ENCODE results near the gene AP5S1. TPM values are rescaled to one million over a fixed set of nuclear protein-coding genes. Genes with fewer than 3 reads are reported as not detected.

Gene AP5S1
- total and polyA plus RNA-seq, 2 of the 13 experiments (the other 11 are each of a cell fraction or from before 2014, with no cell fraction given): 7.9 to 23.2 TPM

DNA sequence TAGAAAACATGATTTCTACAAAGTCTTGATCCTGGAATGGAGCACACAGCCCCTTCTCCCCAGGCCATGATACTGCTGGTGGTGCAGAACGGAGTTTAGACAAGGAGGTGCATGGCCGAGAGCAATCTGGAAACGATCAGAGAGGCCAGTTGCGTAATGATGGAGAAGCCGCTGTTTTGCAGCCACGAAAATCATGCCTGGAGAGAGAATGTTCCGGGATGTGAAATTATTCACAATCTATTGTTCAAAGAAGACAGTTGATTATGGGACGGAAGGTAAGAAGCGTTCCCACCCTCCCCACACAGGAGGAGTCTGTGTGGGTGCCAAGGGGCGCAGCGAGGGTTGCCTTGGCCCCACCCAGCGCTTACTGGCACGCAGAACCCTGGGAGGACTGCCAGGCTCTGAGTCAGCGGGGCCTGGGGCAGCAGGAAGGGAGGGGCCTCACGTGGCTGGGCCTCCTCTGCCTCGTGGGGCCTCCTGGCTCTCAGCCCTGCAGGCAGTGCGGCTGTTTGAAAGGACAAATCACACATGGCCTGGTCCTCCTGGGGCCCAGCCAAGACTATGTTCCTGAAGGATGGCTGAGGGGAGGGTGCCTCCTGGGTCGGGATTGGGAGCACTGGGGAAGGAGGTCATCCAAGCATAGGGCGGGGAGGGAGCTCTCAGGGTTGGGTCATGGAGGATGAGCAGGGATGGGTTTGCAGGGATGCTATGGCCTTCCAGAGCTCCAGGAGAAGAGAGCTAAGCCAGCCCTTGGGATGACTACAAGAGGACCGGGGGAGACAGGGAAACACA lies 8.7 kb upstream of the AP5S1 start (continued):
- TF ChIP-seq ZNF432 (CRISPR knock-in tag; IDR thresholded peaks at IDR 0.05; ENCODE audit: borderline replicate concordance) (no peak), PITX1 (CRISPR knock-in tag; IDR thresholded peaks at IDR 0.05) (peak; percentile 84), RXRB (CRISPR knock-in tag; IDR thresholded peaks at IDR 0.05; ENCODE audit: borderline replicate concordance) (peak; percentile 87), THYN1 (CRISPR knock-in tag; IDR thresholded peaks at IDR 0.05; ENCODE audit: borderline replicate concordance, low read depth) (peak; percentile 82; the same call in 1 of the 2 replicates), KLF6 (CRISPR knock-in tag; IDR thresholded peaks at IDR 0.05) (peak; percentile 99), RNF2 (conservative IDR thresholded peaks at IDR 0.05; ENCODE audit: low read depth) (peak; percentile 97), ZBTB3 (CRISPR knock-in tag; IDR thresholded peaks at IDR 0.05; ENCODE audit: borderline replicate concordance, low read depth) (no peak), ZNF263 (CRISPR knock-in tag; IDR thresholded peaks at IDR 0.05) (peak; percentile 98)
- TF ChIP-seq, protein P1, sequence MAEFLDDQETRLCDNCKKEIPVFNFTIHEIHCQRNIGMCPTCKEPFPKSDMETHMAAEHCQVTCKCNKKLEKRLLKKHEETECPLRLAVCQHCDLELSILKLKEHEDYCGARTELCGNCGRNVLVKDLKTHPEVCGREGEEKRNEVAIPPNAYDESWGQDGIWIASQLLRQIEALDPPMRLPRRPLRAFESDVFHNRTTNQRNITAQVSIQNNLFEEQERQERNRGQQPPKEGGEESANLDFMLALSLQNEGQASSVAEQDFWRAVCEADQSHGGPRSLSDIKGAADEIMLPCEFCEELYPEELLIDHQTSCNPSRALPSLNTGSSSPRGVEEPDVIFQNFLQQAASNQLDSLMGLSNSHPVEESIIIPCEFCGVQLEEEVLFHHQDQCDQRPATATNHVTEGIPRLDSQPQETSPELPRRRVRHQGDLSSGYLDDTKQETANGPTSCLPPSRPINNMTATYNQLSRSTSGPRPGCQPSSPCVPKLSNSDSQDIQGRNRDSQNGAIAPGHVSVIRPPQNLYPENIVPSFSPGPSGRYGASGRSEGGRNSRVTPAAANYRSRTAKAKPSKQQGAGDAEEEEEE (CRISPR knock-in tag; IDR thresholded peaks at IDR 0.05; ENCODE audit: borderline replicate concordance): 0 out of 2 replicates have a peak, but pooled peaks have one; percentile 24
- TF ChIP-seq, protein P2, sequence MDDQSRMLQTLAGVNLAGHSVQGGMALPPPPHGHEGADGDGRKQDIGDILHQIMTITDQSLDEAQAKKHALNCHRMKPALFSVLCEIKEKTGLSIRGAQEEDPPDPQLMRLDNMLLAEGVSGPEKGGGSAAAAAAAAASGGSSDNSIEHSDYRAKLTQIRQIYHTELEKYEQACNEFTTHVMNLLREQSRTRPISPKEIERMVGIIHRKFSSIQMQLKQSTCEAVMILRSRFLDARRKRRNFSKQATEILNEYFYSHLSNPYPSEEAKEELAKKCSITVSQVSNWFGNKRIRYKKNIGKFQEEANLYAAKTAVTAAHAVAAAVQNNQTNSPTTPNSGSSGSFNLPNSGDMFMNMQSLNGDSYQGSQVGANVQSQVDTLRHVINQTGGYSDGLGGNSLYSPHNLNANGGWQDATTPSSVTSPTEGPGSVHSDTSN (CRISPR knock-in tag; IDR thresholded peaks at IDR 0.05; ENCODE audit: borderline replicate concordance): 0 out of 2 replicates have a peak, but pooled peaks have one; percentile 68

Measured in HepG2 (cell line).